Spleen (tissue), 11 donors: Measurements from ENCODE around the gene CLCN6. TPM values are rescaled to one million over a fixed set of nuclear protein-coding genes. Genes with fewer than 3 reads are reported as not detected.
A peak's percentile ranks its signal among the peaks of the same experiment; 100 is the strongest.

Source experiments
- DNase-seq: peaks from one replicate; pipeline ENCODE4 v3.0.0-alpha.2; 2020
- H3K27ac ChIP-seq, 8 donors: fragments of 200-600 bp; sonication (generic) in 7 of 8; 1 replicate in 4 of 8; 2 replicates in 4 of 8; pipeline versions ENCODE4 v1.5.0 to v1.8.0; 2016 to 2021; ENCODE audit warnings: inconsistent platforms in 4 of 8, mild to moderate bottlenecking in 4 of 8, moderate library complexity in 1 of 8
- H3K27me3 ChIP-seq, 7 donors: fragments of 200-600 bp; sonication (generic) in 6 of 7; replicated peaks in 1 of 7; 1 replicate in 4 of 7; 2 replicates in 3 of 7; pipeline versions ENCODE4 v1.5.0 to v1.8.0; 2016 to 2021; ENCODE audit warnings: inconsistent platforms in 3 of 7, mild to moderate bottlenecking in 1 of 7
- H3K36me3 ChIP-seq, 6 donors: fragments of 200-600 bp; sonication (generic) in 5 of 6; 1 replicate in 4 of 6; 2 replicates in 2 of 6; pipeline versions ENCODE4 v1.5.0 to v1.8.0; 2016 to 2021; ENCODE audit warnings: inconsistent platforms in 2 of 6
- H3K4me1 ChIP-seq, 6 donors: fragments of 200-600 bp; sonication (generic) in 5 of 6; 1 replicate in 3 of 6; 2 replicates in 3 of 6; pipeline versions ENCODE4 v1.5.0 to v1.8.0; 2016 to 2021; ENCODE audit warnings: inconsistent platforms in 3 of 6
- H3K4me3 ChIP-seq, 8 donors: fragments of 200-600 bp; sonication (generic) in 7 of 8; 1 replicate in 4 of 8; 2 replicates in 4 of 8; pipeline versions ENCODE4 v1.5.0 to v1.8.0; 2016 to 2021; ENCODE audit warnings: inconsistent platforms in 4 of 8, mild to moderate bottlenecking in 4 of 8, moderate library complexity in 2 of 8
- H3K9me3 ChIP-seq, 8 donors: fragments of 200-600 bp; sonication (generic) in 7 of 8; 1 replicate in 4 of 8; 2 replicates in 4 of 8; pipeline versions ENCODE4 v1.5.0 to v1.8.0; 2016 to 2021; ENCODE audit warnings: inconsistent platforms in 4 of 8
- POLR2A ChIP-seq, 3 donors: fragments of 450-650 bp; IDR thresholded peaks; one replicate each; pipeline ENCODE4 v1.5.1; 2017; ENCODE audit warnings: antibody characterized with exemption in 3 of 3, mild to moderate bottlenecking in 1 of 3
- POLR2AphosphoS5 ChIP-seq, 3 donors: sonication (generic); formaldehyde crosslinking; IDR thresholded peaks; one replicate each; pipeline ENCODE4 v1.5.1; 2017; ENCODE audit warnings: antibody characterized with exemption in 3 of 3
- WGBS, 5 donors: extraction: QIAGEN DNeasy Blood & Tissue Kit in 3 of 5; methylation state at CpG; one replicate each; pipeline versions ENCODE4 v1.1.5 to v1.1.7; 2013 to 2018; 5-methylcytosine and 5-hydroxymethylcytosine counted together
- intact Hi-C: fragments of 100-400 bp; cut with DNase I; formaldehyde crosslinking; loops from one replicate; pipeline ENCODE4 v1.15.0; 2023; ENCODE audit warnings: low total_unique reads
- polyA plus RNA-seq, 3 donors: library from polyadenylated mRNA; stranded (reverse); fragments of 200-250 nt; gene quantifications; one replicate each; pipeline ENCODE4 v1.2.1, GENCODE V29; 2013
- total RNA-seq, 7 donors: library from RNA; depleted of rRNA in 3 of 7; stranded (reverse); fragments of >200 nt in 3 of 7; fragmentation: NEBNext Ultra II Directional in 4 of 7; extraction: Animal tissue kit (Norgen Biotek cat#: 25700) in 4 of 7; gene quantifications; one replicate each; pipeline versions ENCODE4 v1.1.0 to v1.2.1, GENCODE V29; 2016 to 2021
- TF ChIP-seq, protein P1 (sequence below), 11 experiments: fragments of 200-600 bp in 7 of 11; fragments of 450-650 bp in 4 of 11; sonication (generic) in 4 of 11; IDR thresholded peaks in 8 of 11; conservative IDR thresholded peaks in 3 of 11; 1 replicate in 7 of 11; 2 replicates in 4 of 11; pipeline versions ENCODE4 v1.4.0 to v1.8.0; 2016 to 2021; ENCODE audit warnings: antibody characterized with exemption in 11 of 11, inconsistent platforms in 4 of 11, mild to moderate bottlenecking in 1 of 11
- donor health status: healthy with polysubstance abuse.
- donor health status: DM: no; HTN: no; CAD: no; lungs with moderate emphysema.
- donor health status: DM: no; HTN: no; CAD: no.
- donor health status: Bipolar disorder and iron deficiency.
- donor health status: healthy.
- donor health status: DM: no; HTN: no; CAD: no.
- donor health status: DM: yes; HTN: yes; CAD: no.

The CLCN6 gene
- total and polyA plus RNA-seq, 10 donors: 6.3 to 34.4 (median 23.2) TPM

DNA sequence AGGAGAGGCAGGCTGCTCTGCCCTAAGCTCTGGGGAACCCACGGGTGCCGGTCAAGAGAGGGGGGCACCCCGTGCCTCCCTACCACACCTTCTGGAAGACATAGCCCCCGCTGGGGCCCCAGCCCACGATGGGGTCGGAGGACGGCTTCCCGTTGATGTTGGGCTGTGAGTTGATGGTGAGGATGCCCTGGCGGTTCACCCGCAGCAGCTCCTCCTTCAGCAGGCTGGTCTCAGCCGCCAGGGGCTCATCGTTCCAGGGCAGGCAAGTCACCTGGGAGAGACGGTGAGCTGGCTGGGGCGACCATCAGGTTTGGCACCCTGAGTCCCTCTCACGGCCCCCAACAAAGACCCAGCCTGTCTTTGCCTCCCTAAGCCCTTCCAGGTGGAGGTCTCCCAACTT lies 12.2 kb upstream of the CLCN6 start:
- DNase-seq: peak; percentile 66
- WGBS, 5 donors: 92 to 96% (median 94%) methylated on average over 9 to 15 of the region's 15 CpGs
- intact Hi-C loops: no loop called here
- H3K4me3 ChIP-seq: no peak overlapping the region
- H3K4me1 ChIP-seq: peaks cover 30 to 91% (median 67%) of the 10 kb centered on the region in 6 donors
- no peaks in the 10 kb centered on the region for H3K27me3 ChIP-seq
- no peaks in the 10 kb centered on the region for H3K9me3 ChIP-seq
- peaks cover 4 to 99% (median 69%) of the 10 kb centered on the region in 6 donors for H3K36me3 ChIP-seq
- H3K27ac ChIP-seq: peak overlapping the region in 6 of 8 donors; percentile 27 to 89 (median 80)
- TF ChIP-seq POLR2A (IDR thresholded peaks at IDR 0.05) (no peak), POLR2AphosphoS5 (IDR thresholded peaks at IDR 0.05) (peak in 2 of 3 donors; percentile 6 to 48)
- TF ChIP-seq, protein P1, sequence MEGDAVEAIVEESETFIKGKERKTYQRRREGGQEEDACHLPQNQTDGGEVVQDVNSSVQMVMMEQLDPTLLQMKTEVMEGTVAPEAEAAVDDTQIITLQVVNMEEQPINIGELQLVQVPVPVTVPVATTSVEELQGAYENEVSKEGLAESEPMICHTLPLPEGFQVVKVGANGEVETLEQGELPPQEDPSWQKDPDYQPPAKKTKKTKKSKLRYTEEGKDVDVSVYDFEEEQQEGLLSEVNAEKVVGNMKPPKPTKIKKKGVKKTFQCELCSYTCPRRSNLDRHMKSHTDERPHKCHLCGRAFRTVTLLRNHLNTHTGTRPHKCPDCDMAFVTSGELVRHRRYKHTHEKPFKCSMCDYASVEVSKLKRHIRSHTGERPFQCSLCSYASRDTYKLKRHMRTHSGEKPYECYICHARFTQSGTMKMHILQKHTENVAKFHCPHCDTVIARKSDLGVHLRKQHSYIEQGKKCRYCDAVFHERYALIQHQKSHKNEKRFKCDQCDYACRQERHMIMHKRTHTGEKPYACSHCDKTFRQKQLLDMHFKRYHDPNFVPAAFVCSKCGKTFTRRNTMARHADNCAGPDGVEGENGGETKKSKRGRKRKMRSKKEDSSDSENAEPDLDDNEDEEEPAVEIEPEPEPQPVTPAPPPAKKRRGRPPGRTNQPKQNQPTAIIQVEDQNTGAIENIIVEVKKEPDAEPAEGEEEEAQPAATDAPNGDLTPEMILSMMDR (IDR thresholded peaks at IDR 0.05 in 8 of 11, conservative IDR thresholded peaks at IDR 0.05 in 3 of 11): no peak

DNA sequence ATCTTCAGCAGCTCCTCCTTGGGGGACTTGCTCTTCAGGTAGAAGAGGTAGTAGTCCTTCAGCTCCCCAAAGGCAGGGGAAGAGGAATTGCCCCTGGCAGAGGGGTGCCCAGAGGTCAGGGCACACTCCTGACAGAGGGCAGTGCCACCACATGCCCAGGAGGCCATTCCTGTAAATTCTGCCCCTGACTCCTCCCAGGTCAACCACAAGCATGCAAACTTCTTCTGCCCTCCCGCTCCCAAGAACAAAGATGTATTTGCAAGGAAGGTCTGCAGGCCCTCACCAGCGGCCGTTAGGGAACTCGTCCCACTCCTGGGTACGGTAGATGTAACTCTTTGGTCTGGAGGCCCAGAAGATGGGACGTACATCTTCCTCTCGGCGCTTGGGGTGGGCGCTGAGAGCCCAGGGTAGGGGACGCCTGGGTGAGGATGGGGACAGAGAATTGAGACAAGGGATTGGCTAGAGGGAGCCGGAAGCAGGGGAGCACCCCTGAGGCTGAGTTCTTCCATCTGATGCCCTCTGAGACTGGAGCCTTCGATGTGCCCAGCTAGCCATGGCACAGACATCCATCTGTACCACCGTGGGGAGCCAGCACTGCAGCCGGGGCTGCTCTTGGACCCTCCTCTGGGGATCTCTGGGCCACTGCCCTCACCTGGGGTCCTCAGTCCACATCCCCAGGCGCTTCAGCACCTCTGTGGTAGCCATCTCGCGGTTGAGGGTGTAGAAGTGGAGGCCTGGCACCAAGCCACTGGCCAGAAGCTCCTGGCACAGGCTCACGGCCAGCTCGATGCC lies 11.3 kb upstream of the CLCN6 start:
- intact Hi-C loops: no loop called here
- WGBS, 5 donors: 90 to 96% (median 95%) methylated on average over 12 to 19 of the region's 19 CpGs
- H3K4me3 ChIP-seq: no peak overlapping the region
- no peaks in the 10 kb centered on the region for H3K9me3 ChIP-seq
- peaks cover 23 to 91% (median 62%) of the 10 kb centered on the region in 6 donors for H3K4me1 ChIP-seq
- no peaks in the 10 kb centered on the region for H3K27me3 ChIP-seq
- TF ChIP-seq POLR2AphosphoS5 (IDR thresholded peaks at IDR 0.05) (peak in 2 of 3 donors; percentile 22 to 62), POLR2A (IDR thresholded peaks at IDR 0.05) (no peak)
- peak overlapping the region in 6 of 8 donors; percentile 27 to 89 (median 80) for H3K27ac ChIP-seq
- peaks cover 4 to 99% (median 76%) of the 10 kb centered on the region in 6 donors for H3K36me3 ChIP-seq
- DNase-seq: peak; percentile 54

DNA sequence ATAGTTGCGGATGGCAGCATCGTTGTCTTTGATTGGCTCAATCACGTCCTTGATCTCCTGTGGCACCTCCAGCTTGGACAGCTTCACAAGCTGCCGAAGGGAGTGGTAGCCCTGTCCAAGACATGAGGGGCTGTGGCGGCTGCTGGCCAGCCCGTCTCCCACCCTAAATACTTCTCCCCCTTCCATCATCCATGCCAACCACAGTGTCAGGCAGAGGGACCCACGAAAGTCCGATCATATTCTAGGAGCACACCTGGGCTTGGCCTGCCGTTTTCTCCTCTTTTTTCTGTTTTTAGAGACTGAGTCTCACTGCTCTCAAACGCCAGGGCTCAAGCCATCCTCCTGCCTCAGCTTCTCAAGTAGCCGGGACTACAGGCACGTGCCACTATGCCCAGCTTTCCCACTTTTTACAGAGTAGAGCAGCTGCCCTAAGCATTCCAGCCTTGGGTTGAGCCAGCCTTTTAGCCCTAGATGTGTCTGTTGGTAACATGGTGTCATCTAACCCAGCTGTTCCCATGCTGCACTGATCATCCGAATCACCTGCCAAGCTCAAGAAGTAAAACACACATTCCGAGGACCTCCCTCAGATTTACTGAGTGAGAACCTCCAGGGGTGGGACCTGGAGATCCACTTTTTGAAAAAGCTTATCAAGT lies 10.6 kb upstream of the CLCN6 start:
- intact Hi-C loops: no loop called here
- 87 to 93% (median 91%) methylated on average over 12 to 14 of the region's 14 CpGs for WGBS, 5 donors
- Histone ChIP-seq H3K4me1 (peaks cover 18 to 89% (median 58%) of the 10 kb centered on the region in 6 donors), H3K9me3 (no peaks in the 10 kb centered on the region), H3K27ac (peak overlapping the region in 7 of 8 donors; percentile 15 to 89 (median 82)), H3K27me3 (no peaks in the 10 kb centered on the region), H3K4me3 (no peak overlapping the region), H3K36me3 (peaks cover 4 to 99% (median 77%) of the 10 kb centered on the region in 6 donors)
- peak in 1 of 3 donors; percentile 16 for TF ChIP-seq POLR2AphosphoS5 (IDR thresholded peaks at IDR 0.05)
- TF ChIP-seq, protein P1 (IDR thresholded peaks at IDR 0.05 in 8 of 11, conservative IDR thresholded peaks at IDR 0.05 in 3 of 11): no peak
- TF ChIP-seq POLR2A (IDR thresholded peaks at IDR 0.05): no peak
- DNase-seq: peak; percentile 32

DNA sequence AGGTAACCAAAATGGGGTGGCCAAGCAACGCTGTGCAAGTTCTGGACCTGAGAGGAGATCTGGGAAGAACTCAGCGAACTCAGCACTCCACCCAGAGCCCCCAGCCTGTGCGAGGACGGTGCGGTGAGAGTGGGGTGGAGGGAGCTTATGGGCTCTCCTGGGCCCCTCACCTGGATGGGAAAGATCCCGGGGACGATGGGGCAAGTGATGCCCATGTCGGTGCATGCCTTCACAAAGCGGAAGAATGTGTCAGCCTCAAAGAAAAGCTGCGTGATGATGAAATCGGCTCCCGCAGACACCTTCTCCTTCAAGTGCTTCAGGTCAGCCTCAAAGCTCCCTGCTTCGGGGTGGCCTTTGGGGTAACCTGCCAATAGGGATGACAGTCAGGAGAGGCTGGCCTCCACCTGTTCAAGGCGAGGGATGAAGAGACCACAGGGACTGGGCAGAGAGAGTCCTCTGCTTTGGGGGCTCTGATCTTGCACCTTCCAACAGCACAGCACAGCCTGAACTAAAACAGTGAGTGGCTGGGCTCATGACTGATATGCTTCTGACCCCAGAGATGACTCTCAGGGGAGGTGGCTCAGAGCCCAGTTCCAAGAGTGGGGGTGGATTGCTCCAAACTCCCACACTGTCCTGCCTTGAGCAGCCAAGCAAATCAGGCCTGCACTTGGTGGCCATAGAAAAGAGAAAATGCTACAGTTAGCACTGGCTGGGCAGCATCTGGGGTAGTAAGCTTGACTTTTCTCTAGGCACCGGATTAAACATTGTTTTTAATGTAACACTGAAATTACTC lies 9.8 kb upstream of the CLCN6 start:
- TF ChIP-seq POLR2AphosphoS5 (IDR thresholded peaks at IDR 0.05): peak; percentile 51 to 63 (median 51)
- TF ChIP-seq, protein P1 (IDR thresholded peaks at IDR 0.05 in 8 of 11, conservative IDR thresholded peaks at IDR 0.05 in 3 of 11): no peak
- Histone ChIP-seq H3K4me1 (peaks cover 17 to 90% (median 57%) of the 10 kb centered on the region in 6 donors), H3K4me3 (no peak overlapping the region), H3K9me3 (no peaks in the 10 kb centered on the region), H3K27ac (peak overlapping the region in 7 of 8 donors; percentile 72 to 89 (median 82)), H3K36me3 (peaks cover 4 to 99% (median 80%) of the 10 kb centered on the region in 6 donors), H3K27me3 (no peaks in the 10 kb centered on the region)
- intact Hi-C loops: no loop called here
- peak; percentile 59 for DNase-seq
- 93 to 94% (median 93%) methylated on average over 15 of the region's 15 CpGs for WGBS, 5 donors
